NCI-H2171 treated with DMSO at 0.1 percent for 48 hours (cell line): Measurements from ENCODE around the gene TMEM128.
A peak's percentile ranks its signal among the peaks of the same experiment; 100 is the strongest.
"Not testable (repeated sequence)": the region's sequence is repeated elsewhere in the genome, so short reads cannot be mapped to it uniquely, and the experiment has no call there.

Experiments used
- DNase-seq: peaks from one replicate; lab custom pipeline; 2025; lab: John Stamatoyannopoulos, UW

The TMEM128 gene

DNA sequence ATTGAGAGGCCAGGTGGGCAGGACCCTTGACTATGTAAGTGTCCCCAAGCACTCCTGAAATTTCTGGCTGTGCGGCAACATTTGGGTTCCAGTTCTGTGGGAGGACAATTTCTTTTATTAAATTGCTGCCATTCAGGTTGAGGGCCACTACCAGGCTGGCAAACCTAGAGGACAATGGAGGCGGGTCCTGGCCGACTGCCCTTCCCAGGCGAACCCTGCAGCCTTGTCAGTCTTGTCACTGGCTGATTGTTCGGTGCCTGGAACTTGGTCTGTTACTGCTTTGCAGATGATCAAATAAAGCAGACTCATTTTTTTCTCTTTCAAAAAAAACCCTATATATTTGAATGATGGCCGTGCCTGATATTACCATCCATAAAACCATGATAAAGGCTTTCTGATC is 6.6 kb upstream of the TMEM128 start:
- no peak for DNase-seq

DNA sequence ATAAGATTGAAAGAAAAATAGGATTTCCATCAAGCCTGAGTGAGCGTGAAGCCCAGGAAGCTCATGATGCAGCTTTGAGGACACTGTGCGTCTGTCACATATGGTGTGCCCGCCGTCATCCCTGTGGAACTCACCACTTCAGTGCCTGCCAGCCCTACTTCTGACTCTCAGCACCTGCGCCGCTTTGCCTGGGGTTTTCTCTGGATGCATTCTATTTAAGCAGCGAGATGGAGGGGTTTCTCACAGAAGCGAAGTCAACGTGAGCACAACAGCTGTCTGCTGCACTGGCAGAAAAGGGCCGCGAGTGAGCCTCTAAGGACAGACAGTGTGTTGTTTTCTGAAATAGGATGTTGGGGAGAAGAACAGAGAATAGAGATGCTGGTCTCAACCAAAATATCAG is 6.2 kb upstream of the TMEM128 start:
- peak; percentile 2 for DNase-seq

DNA sequence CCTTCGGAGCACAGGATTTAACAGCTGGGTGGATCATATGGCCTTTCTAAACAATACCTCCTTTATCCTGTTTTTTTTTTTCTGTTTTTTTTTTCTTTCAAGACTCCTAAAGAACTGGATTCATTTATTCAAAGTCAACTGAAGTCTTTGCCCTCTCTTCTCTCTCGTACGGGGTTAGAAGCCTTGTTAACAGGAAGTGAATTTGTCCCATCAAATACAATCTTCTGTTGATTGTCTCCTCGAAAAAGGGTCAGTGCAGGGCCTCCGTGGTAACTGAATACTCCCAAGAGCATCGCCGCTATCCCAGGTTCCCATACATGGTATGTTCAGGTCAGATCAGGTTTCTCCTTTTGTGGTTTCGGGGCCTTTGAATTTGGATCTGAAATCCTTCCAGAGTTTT is 1.8 kb upstream of the TMEM128 start:
- no peak for DNase-seq

DNA sequence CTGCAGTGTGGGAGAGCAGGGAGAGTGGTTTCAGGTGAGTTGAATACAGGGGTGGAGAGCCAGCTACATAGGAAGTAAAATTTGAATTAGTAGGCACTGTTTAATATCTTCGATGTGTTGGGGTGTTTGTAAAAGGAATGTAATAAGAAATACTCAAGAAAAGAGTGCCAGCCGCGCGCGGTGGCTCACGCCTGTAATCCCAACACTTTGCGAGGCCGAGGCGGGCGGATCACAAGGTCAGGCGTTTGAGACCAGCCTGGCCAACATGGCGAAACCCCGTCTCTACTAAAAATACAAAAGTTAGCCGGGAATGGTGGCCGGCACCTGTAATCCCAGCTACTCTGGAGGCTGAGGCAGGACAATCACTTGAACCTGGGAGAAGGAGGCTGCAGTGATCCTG is 1.3 kb upstream of the TMEM128 start:
- not testable (repeated sequence) for DNase-seq

DNA sequence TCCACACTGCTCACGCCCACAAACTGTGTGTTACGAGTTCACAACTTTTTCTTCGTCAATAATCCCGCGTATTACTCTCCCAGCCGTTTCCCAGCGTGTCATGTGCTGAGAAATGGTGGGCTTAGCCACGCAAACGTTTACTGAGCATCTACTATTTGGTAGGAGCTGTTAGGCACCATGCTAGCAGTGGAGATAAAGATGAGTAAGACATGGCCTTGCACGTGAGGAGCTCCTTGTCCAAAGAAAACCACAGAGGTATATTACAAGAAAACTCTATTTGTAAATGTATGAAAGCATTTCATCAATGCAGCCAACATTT is 821 bp upstream of the TMEM128 start:
- no peak for DNase-seq

DNA sequence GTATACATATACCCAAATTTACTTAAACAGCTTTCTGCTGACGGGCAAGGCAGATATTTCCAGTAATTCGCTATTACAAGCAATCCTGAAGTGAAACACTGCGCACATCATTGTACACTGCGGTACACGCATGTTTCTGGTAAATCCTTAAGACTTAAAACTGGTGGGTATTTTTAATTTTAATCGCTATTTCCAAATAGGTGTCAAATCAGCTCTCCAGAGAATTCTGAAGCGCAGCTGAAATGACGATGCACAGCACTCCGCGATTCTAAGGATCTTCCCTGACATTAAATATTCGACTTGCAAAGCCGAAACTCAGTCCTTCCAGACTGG is 361 bp downstream of the TMEM128 start:
- no peak for DNase-seq

DNA sequence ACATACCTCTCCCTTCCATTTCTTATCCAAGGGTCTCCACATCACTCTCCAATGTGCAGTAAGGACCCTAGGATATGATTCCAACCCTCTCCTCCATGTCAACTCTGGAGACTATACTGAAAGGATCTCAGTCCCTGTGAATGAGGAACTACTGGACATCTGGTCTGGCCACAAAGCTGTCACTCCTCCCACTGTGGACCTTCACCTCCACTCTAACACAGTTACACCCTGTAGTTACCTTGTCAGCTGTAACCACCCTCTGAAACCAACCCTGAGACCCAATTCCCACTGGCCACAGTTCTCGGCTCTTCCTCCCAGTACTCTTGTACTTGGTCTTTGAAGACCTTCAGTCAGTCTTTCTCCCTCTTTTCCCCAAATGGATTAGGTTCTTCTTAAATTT is 2.9 kb downstream of the TMEM128 start:
- DNase-seq: no peak

DNA sequence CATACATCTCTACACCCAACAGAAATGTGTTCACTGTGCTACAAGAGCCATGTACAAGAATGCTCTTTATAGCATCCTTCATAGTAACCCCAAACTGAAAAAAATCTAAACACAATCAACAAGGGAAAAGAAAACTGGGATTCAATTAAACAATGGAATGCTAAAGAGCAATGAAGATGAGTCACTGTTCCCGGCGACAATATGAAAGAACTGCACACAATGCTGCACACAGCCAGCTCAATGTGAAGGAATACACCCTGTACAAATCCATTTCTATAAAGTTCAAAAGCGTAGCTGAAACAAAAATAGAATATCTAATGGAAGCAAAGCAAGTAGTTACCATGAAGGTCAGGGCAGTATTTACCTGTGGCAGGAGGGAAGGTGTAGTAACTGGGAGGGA is 8.5 kb downstream of the TMEM128 start:
- DNase-seq: not testable (repeated sequence)

DNA sequence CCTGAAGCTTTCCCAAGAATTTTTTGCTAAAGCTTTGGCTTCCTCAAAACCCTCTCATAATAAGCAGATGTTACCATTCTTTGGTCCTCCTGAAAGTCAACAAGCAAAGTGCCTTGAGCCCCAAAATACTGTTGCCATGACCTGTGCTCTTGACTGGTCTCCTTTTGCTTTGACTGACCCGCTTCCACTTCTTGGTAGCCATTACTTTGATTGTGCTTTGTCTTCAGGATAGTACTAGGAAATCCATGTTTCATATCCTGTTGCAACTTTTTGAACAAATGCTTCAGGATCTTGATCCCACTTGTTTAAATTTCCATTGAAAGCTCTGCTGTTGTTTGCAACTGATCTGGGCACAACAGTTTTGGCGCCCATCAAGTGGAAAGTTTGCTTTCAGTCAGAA is 14.4 kb downstream of the TMEM128 start:
- DNase-seq: no peak

DNA sequence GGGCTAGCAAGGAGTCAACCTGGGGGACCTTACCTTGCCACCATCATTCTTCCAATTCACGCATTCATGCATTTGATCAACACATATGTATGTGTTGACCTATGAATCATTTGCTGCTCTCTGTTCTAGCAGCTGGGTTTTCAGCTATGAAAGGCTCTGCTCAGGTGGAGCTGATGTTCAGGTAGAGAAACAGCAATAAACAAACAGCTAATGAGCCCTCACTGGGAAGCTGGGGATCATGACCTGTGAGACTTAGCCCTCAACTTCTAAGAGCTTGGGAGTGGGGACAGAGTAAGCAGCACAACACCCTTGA is 19.7 kb downstream of the TMEM128 start:
- no peak for DNase-seq

DNA sequence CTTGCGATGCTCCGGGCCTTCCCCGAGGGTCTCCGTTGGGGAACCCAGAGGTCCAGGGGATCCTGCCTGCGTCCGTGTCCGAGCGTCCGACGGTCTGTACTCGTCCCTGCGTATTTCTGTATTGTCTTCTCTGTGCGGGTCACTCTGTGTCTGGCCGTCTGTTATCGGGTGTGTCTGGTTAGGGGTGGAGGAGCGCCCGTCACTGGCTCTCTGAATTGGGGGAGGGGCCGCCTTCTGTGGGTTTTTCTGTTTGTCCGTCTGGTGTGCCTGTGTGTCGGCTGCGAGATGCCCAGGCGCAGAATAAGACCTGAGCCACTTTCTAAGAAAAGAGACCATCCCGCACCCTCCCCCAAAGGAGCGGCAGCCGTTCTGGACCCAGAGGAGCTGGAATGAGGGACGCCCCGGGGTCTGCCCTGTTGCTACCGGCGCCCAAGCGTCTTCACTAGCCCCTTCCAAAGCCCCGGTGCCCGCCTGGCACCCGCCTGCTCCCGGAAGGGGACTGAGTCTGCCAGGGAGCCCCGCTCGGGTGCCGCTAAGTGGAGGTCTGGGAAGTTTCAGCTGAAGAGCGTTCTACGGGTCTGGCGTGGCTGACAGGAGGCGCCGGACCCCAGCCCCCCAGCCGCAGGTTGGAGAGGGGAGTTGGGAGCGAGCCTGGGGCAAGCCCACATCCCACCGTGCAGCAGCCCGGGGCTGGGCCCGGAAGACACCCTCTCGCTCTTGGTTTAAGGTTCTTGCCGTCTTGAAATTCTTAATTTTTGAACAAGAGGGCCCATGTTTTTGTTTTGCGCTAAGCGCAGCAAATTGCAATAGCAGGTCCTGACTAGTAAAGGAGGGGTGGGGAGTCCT is 20.3 kb downstream of the TMEM128 start:
- no peak for DNase-seq

DNA sequence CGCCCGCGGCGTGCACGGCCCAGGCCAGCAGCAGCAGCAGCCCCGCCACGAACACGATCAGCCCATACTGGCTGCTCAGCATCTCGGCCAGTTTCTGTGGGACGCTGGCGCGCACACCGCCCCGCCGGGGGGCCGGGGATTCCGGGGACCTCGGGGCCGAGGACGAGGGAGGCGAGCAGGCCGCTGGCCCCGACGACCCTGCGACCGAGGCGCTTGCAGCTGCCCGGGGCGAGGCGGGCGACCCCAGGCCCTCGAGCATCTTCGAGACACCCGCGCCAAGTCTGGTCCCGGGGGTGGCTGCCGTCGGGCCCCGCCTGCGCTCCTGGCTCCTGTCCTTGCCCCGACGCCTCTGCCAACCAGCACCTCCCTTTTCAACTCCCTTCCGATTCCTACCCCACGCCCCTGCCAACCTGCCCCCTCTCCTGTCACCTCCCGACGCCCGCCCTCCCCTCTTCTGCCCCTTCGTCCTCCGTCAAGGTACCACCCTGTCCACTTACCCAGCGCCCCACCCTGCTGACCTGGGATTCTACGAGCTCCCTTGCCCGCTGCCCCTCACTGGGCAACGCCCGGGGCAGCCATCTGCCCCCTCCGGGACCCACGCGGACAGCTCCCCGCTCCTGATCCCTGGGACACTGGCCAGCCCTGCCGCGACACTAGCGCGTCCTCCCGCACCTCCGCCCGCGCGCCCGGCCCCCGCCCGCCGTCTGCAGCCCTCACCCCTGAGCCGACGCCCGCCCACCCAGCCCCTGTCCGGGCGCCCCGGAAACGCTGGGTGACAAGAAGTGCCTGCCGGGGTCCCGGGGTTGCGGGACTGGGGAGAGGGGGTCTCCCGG is 21.2 kb downstream of the TMEM128 start, which contains the start of gene OTOP1:
Gene OTOP1 (minus strand): TSS at position 324 of the 833 bp plus-strand sequence. CDS start 65 bp downstream, at position 259.
- no peak for DNase-seq

DNA sequence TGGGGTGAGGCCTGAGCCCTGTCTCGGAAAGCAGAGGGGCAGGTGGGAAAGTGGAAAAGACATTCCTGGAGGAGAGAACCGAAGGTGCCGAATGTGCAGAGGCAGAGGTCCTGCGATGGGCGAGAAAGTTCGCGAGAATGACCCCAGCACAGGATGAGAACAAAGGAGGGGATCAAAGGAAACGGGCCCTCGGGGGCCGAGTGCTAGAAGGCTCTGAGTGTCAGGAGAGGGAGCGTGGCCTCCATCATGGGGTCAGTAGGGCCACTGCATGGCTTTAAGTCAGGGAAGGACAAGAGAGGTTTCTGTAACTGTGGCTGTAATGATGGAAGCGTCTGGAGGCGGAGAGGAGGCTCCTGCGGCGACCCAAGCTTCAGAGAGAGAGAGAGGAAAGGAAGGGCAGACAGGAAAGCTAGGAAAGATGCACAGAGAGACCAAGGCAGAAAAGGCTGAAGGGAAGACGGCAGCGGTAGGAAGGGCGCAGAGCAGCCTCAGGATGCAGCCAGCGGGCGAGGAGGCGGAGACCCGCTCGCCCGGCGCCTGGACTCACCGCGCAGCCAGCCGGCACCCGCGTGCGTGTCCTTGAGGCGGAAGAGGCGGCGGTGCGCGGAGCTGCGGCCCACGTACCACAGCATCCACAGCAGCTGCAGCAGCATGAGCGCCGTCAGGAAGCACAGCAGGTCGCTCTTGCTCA is 22.0 kb downstream of the TMEM128 start:
- no peak for DNase-seq

DNA sequence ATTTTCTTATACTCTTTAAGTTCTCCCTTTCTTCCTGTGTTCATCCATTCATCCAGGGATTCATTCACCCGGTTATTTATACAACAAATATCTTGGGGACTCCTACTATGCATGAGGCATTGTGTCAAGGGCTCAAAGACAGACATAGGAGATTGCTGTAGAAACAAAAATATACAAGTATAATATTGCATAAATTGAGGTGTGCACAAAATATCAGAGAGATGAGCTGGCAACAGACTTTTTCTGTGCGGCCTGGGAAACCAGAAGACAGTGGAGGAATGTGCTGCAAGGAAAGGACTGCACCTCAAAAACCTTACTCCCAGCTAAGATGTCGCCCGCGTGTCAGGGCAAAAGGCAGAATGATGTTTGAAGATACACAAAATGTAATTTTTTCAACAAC is 30.9 kb downstream of the TMEM128 start:
- DNase-seq: no peak

DNA sequence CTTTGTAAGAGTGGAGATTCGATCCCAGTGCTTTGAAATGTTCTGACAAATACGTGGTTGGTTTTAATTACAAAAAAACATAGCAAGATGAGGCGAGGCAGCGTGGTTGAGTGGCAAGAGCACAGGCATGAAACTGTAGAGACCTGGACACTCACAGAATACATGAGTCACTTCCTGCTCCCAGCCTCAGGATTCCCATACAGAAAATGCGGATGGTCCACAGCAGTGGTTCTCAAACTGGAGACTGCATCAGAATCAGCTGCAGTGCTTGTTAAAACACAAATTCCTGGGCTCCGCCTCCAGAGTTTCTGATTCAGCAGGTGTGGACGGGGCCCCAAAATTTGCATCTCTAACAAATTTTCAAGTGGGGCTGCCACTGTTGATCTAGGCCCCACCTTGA is 31.4 kb downstream of the TMEM128 start:
- DNase-seq: no peak

DNA sequence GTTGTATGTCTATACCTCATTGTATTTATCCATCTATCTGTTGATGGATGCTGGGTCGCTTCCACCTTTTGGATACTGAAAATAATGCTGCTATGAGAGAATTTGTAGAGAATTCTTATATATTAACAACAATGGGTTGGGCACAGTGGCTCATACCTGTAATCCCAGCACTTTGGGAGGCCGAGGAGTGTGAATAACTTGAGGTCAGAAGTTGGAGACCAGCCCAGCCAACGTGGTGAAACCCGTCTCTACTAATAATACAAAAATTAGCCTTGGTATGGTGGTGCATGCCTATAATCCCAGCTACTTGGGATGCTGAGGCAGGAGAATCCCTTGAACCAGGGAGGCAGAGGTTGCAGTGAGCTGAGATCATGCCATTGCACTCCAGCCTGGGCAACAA is 34.3 kb downstream of the TMEM128 start:
- DNase-seq: not testable (repeated sequence)

DNA sequence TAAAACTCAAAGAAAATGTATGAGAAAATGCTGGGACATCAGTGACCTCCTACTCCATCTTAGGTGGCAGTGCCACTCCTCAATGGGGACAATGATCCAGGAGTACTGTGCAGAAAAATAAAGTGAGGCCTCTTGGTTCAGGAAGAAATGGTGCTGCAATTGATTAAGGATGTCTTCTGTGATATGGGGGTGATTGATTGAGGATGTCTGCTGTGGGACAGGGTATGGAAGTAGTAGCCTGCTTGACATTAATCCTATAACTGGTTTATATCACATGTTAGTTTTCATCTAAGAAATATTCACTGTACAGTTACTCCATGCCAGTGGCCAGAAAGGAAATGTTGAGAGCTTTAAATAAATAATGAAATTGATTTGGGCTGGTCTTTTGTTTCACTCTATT is 41.8 kb downstream of the TMEM128 start:
- DNase-seq: no peak

DNA sequence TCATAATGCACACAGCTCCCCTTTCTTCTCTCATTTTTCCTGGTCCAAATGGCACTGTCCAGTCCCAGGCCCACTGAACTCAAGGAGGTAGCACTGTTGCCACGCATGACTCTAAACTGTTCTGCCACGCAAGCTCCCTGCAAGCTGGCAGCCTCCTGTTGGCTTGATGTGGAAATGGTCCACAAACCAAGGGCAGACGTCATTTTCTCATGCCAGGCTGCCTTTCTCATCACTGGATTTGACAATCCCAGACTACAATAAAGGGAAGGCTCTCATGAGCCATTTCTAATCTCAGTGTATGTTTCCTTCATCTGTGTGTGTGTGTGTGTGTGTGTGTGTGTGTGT is 43.6 kb downstream of the TMEM128 start:
- DNase-seq: no peak

DNA sequence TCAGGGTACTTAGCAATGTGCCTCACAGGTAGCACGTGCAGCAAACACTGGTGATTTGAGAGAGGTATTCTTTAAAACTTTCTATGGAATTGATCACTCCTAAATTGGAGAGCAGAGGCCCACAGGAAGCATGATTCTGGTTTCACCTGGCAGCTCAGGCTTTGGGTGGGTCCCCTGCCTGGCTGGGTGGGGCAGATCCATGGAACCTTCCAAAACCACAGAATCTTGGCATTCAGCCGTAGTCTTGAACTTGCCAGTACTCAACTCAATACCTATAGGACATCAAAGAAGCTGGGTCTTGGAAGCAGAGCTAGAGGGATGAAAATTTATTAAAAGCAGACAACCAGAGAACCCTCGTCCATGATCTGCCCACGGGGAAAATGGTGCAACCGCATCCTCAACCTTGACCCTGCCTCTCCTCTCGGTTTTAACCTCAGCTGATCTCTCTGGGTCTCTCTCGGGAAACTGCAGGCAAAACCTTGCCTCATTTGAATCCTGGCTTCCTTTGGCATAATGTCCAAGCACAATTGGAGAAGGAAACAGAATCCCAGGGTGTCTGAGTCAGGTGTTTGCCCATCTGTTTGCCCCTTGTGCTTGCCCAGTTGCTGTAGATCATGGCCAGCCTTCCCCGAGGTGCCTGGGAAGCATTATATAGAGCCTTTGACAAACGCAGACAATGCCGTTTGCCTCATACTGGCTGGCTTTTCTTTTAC is 44.2 kb downstream of the TMEM128 start:
- no peak for DNase-seq

DNA sequence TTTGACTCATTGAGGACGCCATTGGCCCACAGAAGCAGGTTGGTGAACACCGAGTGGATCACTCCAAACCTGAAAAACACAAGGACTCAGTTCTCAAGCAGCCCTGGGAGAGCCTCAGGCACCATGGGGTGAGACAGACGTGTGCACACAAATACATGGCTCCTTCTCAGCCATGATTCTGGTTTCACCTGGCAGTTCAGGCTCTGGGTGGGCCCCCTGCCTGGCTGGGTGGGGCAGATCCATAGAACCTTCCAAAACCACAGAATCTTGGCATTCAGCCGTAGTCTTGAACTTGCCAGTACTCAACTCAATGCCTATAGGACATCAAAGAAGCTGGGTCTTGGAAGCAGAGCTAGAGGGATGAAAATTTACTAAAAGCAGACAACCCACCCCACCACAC is 45.5 kb downstream of the TMEM128 start:
- DNase-seq: no peak

DNA sequence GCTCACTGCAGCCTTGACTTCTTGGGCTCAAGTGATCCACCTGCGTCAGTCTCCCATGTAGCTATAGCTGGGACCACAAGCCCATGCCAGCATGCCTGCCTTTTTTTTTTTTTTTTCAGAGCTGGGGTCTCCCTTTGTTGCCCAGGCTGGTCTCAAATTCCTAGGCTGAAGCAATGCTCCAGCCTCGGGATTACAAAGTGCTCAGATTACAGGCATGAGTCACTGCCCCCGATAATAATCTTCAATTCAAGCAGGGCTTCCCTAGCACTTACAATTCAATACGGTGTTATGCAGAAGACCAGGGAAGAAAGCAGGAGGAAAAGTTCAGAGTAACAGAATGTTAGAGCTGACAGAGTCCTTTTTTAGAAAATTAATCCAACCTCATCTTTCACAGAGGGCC is 47.4 kb downstream of the TMEM128 start:
- DNase-seq: no peak

DNA sequence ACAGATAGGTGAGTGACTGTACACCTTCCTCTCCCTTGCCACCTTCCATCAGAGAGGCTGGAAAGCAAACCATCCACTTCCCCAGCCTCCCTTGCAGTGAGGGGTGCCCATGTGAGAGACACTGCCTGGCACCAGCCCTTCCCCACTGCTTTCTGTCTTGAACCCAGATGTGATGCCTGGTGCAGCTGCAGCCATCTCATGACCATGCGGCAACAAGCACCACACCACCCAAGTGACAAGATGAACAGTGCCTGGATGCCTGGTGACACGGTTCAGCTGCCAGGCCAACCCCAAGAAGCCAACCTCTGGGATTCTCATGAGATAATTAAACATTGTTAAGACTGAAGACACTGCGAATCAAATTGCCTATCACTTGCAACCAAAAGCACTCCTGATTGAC is 52.7 kb downstream of the TMEM128 start:
- no peak for DNase-seq

DNA sequence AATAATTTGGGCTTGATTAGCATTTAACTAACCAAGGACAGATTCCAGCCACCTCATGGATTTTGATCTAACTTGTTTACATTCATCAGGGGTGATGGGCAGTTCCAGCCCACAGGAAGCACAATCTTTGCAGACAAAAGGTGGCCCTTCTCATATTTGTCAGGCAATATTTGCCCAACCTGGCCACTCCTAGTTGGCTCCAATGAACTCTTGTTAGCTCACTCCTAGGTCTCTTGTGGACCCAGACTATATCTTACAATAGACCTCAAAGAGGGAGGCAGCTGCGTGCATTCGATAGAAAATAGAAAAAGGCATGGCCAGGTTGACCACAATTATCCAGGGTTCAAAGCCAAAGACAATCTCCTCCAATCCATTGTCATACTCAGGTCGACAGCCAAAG is 59.5 kb downstream of the TMEM128 start:
- DNase-seq: not testable (repeated sequence)
